HG02840 (cell line): ENCODE results near the gene TFIP11.

Experiments used
- ATAC-seq: cut with Tn5 transposase; IDR thresholded peaks from one replicate; pipeline ENCODE4 v1.9.1; 2021; ENCODE audit warnings: mild to moderate bottlenecking, moderate library complexity, moderate number of reproducible peaks; ENCODE audit not compliant: unreplicated experiment, low FRiP score

TFIP11 gene

DNA sequence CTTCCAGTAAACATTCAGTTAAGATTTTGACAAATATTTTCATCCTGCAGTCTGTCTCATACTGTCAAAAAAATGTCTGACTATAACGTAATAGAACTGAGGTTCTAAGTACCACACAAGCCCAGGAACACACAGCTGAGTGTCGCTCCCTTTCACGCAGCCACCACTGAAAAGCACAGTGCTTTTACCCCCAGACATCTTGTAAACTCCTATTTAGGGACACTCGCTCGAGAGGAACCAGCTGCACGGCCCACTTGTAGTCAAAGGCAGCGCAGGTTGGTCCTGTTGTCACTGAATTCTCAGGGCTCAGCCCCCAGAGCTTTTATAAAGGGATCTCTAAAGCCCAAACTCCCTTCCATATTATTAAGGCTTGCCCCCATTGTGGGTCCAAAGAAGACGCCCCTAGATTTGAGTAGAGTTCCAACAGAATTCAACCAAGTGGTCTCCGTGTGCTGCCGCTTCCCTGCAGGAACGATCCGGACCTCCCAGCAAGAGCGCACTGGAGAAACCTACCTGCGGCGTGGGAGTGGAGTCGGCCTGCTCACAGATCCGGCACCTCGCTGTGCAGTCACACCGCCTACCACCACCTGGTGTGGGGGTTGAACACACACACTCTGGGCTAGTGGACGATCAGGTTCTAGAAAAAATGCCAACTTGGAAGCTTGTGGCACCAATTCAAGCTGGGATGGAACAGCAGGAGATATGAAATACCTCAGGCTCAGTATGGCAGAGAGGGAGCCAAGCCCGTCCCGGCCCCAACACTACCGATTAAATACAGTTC lies 59.8 kb downstream of the TFIP11 start:
- no peak for ATAC-seq

GRCh38 chr22:26450453-26451185 lies 61.7 kb downstream of the TFIP11 start:
- no peak for ATAC-seq

DNA sequence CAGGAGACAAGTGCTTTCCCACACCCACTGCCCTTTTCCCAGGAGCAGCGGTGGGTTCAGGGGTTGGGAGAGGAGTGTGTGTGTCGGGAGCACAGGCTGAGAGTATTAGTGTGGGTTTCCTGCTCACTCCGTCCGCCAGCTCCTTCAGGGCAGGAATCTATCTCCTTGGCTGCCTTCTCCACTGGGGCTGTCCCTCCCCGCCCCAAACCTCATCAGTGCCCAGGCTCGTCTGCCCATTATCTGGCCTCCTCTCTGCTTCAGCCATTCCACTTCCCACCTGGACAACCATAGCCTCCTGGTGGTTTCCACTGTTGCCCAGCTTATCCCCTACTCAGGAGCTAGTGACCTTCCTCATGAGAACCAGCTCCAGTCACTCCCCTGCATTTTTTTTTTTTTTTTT lies 63.3 kb downstream of the TFIP11 start:
- ATAC-seq: no peak

DNA sequence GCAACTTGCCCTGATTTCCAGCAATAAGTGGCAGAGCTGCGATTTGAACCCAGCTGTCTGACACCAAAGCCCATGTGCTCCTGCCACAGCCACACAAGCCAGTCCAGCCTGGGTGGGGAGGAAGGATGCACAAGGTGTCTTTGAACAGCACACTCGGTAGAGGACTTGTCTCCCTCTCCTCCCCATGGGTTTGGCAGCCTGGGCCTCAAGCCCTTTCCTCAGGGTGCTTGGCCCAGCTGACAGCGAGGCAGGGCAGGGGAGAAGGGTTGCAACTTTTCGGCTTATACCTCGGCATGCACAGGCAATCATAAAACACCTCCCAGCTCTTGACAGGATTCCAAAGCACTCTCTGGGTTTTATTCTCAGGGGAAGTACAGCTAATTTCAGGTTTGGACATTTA lies 63.9 kb downstream of the TFIP11 start:
- no peak for ATAC-seq

GRCh38 chr22:26447584-26448329 lies 64.5 kb downstream of the TFIP11 start:
- no peak for ATAC-seq

GRCh38 chr22:26446808-26447515 lies 65.3 kb downstream of the TFIP11 start:
- no peak for ATAC-seq

- ATAC-seq: no peak
These were observed 66.5 kb downstream of the TFIP11 start for GRCh38 chr22:26445577-26446275.

DNA sequence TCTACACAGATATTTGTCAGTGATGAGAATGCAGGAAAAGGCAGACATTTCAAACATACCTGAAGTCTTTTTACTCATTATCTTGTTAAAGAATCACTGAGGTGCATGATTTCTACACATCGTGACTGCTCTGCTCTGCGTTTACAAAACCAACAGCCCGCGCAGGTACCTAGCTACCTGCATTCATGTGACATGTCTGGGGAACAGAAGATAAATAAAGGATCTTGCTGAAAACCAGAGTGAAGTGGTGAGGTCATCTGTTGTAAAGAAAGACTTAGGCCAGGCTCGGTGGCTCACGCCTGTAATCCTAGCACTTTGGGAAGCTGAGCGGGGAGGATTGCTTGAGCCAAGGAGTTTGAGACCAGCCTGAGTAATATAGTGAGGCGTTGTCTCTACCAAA lies 67.5 kb downstream of the TFIP11 start:
- ATAC-seq: no peak

- ATAC-seq: no peak
These were observed 68.2 kb downstream of the TFIP11 start for GRCh38 chr22:26443901-26444690.

DNA sequence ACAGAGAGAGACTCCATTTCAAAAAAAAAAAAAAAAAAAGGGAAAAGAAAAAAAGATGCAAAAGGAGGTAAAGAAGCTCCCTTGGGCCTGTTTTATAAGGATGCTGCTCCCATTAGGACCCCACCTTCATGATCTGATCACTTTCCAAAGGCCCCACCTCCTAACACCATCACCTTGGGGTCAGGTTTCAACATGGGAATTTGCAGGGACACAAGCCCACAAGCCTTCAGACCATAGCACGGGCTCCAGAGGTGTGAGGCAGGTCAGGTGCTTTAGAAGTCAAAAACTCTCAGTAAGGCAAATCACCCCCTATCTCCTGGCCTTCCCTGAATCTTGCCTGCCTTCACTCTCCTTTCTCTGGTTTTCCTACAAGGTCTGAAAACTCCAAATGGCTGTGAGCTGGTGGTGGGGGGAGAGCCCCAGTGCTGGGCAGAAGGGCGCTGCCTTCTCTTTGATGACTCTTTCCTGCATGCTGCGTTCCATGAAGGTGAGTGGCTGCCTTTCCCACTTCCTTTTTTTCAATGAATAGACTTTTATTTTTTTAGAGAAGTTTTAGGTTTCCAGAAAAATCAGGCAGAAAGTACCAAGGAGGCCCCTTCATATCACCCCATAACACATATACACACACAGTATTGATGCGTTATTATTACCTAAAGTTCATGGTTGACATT lies 70.1 kb downstream of the TFIP11 start:
- no peak for ATAC-seq
